ENCODE measurements around the gene KDM3B.

DNA sequence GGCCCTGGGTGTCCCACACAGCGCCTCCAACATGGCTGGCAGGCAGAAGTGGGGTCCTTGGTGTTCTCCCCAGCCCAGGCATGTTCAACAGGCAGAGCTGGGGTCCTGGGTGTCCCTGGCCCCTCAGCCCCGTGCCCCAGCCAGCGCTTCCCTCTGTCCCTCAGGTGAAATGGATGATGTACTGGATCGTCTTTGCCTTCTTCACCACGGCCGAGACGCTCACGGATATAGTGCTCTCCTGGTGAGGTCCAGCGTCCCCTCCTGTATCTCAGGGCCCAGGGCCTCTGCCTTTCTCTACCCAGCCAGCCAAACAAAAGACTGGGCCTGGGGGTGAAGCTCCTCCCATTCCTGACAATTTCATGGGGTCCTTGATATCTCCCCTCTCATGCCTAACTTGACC is 88.7 kb downstream of the KDM3B start:
- no peak for TF ChIP-seq POLR2A (IDR thresholded peaks at IDR 0.05)
- TF ChIP-seq, protein P1, sequence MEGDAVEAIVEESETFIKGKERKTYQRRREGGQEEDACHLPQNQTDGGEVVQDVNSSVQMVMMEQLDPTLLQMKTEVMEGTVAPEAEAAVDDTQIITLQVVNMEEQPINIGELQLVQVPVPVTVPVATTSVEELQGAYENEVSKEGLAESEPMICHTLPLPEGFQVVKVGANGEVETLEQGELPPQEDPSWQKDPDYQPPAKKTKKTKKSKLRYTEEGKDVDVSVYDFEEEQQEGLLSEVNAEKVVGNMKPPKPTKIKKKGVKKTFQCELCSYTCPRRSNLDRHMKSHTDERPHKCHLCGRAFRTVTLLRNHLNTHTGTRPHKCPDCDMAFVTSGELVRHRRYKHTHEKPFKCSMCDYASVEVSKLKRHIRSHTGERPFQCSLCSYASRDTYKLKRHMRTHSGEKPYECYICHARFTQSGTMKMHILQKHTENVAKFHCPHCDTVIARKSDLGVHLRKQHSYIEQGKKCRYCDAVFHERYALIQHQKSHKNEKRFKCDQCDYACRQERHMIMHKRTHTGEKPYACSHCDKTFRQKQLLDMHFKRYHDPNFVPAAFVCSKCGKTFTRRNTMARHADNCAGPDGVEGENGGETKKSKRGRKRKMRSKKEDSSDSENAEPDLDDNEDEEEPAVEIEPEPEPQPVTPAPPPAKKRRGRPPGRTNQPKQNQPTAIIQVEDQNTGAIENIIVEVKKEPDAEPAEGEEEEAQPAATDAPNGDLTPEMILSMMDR (IDR thresholded peaks at IDR 0.05), result no peak
